ENCODE data around the gene TBCA. TPM values are rescaled to one million over a fixed set of nuclear protein-coding genes. Genes with fewer than 3 reads are reported as not detected.

Gene TBCA
- total RNA-seq, 1 donor from 2014 or later, result 208 TPM

GRCh38 chr5:77663090-77663863 lies 112.9 kb downstream of the TBCA start:
- TF ChIP-seq, protein P1, sequence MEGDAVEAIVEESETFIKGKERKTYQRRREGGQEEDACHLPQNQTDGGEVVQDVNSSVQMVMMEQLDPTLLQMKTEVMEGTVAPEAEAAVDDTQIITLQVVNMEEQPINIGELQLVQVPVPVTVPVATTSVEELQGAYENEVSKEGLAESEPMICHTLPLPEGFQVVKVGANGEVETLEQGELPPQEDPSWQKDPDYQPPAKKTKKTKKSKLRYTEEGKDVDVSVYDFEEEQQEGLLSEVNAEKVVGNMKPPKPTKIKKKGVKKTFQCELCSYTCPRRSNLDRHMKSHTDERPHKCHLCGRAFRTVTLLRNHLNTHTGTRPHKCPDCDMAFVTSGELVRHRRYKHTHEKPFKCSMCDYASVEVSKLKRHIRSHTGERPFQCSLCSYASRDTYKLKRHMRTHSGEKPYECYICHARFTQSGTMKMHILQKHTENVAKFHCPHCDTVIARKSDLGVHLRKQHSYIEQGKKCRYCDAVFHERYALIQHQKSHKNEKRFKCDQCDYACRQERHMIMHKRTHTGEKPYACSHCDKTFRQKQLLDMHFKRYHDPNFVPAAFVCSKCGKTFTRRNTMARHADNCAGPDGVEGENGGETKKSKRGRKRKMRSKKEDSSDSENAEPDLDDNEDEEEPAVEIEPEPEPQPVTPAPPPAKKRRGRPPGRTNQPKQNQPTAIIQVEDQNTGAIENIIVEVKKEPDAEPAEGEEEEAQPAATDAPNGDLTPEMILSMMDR (IDR thresholded peaks at IDR 0.05; ENCODE audit: partially characterized antibody, unreplicated experiment), result no peak
- Mint-ChIP-seq H3K27ac (ENCODE audit: unreplicated experiment) (no peak overlapping the region), H3K4me1 (ENCODE audit: low read depth, unreplicated experiment) (no peaks in the 10 kb centered on the region), H3K36me3 (ENCODE audit: unreplicated experiment) (no peaks in the 10 kb centered on the region), H3K9me3 (ENCODE audit: unreplicated experiment) (no peaks in the 10 kb centered on the region), H3K4me3 (ENCODE audit: unreplicated experiment) (no peak overlapping the region), H3K27me3 (ENCODE audit: unreplicated experiment) (no peaks in the 10 kb centered on the region)
- no peak for DNase-seq

DNA sequence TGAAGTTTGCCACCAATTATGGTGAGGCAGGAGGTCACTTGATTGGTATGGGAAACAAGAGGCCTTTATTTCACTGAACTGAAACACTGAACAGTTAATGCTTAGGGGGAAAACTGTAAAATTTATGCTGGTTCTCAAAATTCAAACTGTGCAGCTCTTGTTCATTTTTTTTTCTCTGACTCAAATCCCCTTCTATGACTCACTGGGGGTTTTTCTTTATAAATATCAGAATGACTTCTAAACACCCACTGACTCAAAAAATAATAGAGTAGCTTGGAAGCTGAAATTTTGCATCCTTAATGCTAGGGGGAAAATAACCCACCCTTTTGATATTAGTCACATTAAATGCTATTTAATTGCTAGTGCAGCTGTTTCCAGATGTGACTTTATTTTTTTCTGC lies 113.5 kb downstream of the TBCA start:
- TF ChIP-seq, protein P1 (IDR thresholded peaks at IDR 0.05; ENCODE audit: partially characterized antibody, unreplicated experiment), result no peak
- Mint-ChIP-seq H3K36me3 (ENCODE audit: unreplicated experiment) (no peaks in the 10 kb centered on the region), H3K4me1 (ENCODE audit: low read depth, unreplicated experiment) (no peaks in the 10 kb centered on the region), H3K27ac (ENCODE audit: unreplicated experiment) (no peak overlapping the region), H3K4me3 (ENCODE audit: unreplicated experiment) (no peak overlapping the region), H3K27me3 (ENCODE audit: unreplicated experiment) (no peaks in the 10 kb centered on the region), H3K9me3 (ENCODE audit: unreplicated experiment) (no peaks in the 10 kb centered on the region)
- DNase-seq, result no peak

- peaks cover 9% of the 10 kb centered on the region for H3K36me3 Mint-ChIP-seq (ENCODE audit: unreplicated experiment)
- peaks cover 2% of the 10 kb centered on the region for H3K27me3 Mint-ChIP-seq (ENCODE audit: unreplicated experiment)
- no peak for DNase-seq
- no peak overlapping the region for H3K27ac Mint-ChIP-seq (ENCODE audit: unreplicated experiment)
- H3K9me3 Mint-ChIP-seq (ENCODE audit: unreplicated experiment), result no peaks in the 10 kb centered on the region
- H3K4me3 Mint-ChIP-seq (ENCODE audit: unreplicated experiment), result no peak overlapping the region
- TF ChIP-seq, protein P1 (IDR thresholded peaks at IDR 0.05; ENCODE audit: partially characterized antibody, unreplicated experiment), result no peak
- no peaks in the 10 kb centered on the region for H3K4me1 Mint-ChIP-seq (ENCODE audit: low read depth, unreplicated experiment)
These were observed 117.5 kb downstream of the TBCA start for GRCh38 chr5:77658662-77659061.

GRCh38 chr5:77651343-77651742 lies 124.8 kb downstream of the TBCA start:
- H3K9me3 Mint-ChIP-seq (ENCODE audit: unreplicated experiment), result no peaks in the 10 kb centered on the region
- no peak overlapping the region for H3K27ac Mint-ChIP-seq (ENCODE audit: unreplicated experiment)
- no peaks in the 10 kb centered on the region for H3K4me1 Mint-ChIP-seq (ENCODE audit: low read depth, unreplicated experiment)
- H3K4me3 Mint-ChIP-seq (ENCODE audit: unreplicated experiment), result no peak overlapping the region
- H3K27me3 Mint-ChIP-seq (ENCODE audit: unreplicated experiment), result peaks cover 8% of the 10 kb centered on the region
- no peak for DNase-seq
- H3K36me3 Mint-ChIP-seq (ENCODE audit: unreplicated experiment), result peaks cover 9% of the 10 kb centered on the region
- TF ChIP-seq, protein P1 (IDR thresholded peaks at IDR 0.05; ENCODE audit: partially characterized antibody, unreplicated experiment), result no peak

DNA sequence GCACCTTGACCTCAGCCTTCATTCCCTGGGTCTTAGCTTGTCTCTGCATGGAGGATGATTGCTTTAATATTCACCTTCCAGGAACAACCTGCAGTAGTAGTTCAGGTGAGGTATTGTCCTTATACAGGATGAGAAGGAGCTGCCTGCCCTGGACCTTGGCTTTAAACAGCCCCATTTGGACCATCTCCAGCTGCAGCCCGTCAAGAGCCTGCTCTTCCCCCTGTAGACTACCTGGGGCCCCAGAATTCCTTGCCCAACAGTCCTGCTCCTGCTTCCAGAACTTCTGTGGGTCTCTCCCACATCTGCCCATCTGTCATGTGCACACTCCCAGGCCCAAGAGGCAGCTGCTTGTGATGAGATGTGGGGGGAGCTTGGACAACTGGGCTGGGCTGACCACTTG lies 125.5 kb downstream of the TBCA start:
- no peak overlapping the region for H3K27ac Mint-ChIP-seq (ENCODE audit: unreplicated experiment)
- H3K36me3 Mint-ChIP-seq (ENCODE audit: unreplicated experiment), result peaks cover 9% of the 10 kb centered on the region
- H3K4me1 Mint-ChIP-seq (ENCODE audit: low read depth, unreplicated experiment), result no peaks in the 10 kb centered on the region
- H3K4me3 Mint-ChIP-seq (ENCODE audit: unreplicated experiment), result no peak overlapping the region
- TF ChIP-seq, protein P1 (IDR thresholded peaks at IDR 0.05; ENCODE audit: partially characterized antibody, unreplicated experiment), result no peak
- peaks cover 13% of the 10 kb centered on the region for H3K27me3 Mint-ChIP-seq (ENCODE audit: unreplicated experiment)
- peaks cover 3% of the 10 kb centered on the region for H3K9me3 Mint-ChIP-seq (ENCODE audit: unreplicated experiment)
- no peak for DNase-seq
